ENCODE data around the gene TSPAN9.

The TSPAN9 gene

GRCh38 chr12:3261782-3262359, 184.7 kb downstream of the TSPAN9 start:
- FAIRE-seq, result no peak

- no peak for FAIRE-seq
Measured at GRCh38 chr12:3262470-3262869, 185.3 kb downstream of the TSPAN9 start.

GRCh38 chr12:3263282-3263681, 186.1 kb downstream of the TSPAN9 start:
- no peak for FAIRE-seq

GRCh38 chr12:3263939-3264922, 187.1 kb downstream of the TSPAN9 start:
- FAIRE-seq, result no peak

- FAIRE-seq, result no peak
Measured at GRCh38 chr12:3265406-3265805, 188.2 kb downstream of the TSPAN9 start.

GRCh38 chr12:3266638-3267037, 189.5 kb downstream of the TSPAN9 start:
- FAIRE-seq, result no peak

- no peak for FAIRE-seq
Measured at GRCh38 chr12:3267690-3268089, 190.5 kb downstream of the TSPAN9 start.

GRCh38 chr12:3269594-3269993, 192.4 kb downstream of the TSPAN9 start:
- no peak for FAIRE-seq

GRCh38 chr12:3271146-3271545, 194.0 kb downstream of the TSPAN9 start:
- FAIRE-seq, result no peak

- FAIRE-seq, result no peak
Measured at GRCh38 chr12:3271639-3272038, 194.5 kb downstream of the TSPAN9 start.

GRCh38 chr12:3272958-3273357, 195.8 kb downstream of the TSPAN9 start:
- no peak for FAIRE-seq

GRCh38 chr12:3273409-3273853, 196.3 kb downstream of the TSPAN9 start:
- FAIRE-seq, result no peak

- no peak for FAIRE-seq
Measured at GRCh38 chr12:3274664-3275063, 197.5 kb downstream of the TSPAN9 start.

GRCh38 chr12:3275171-3276041, 198.2 kb downstream of the TSPAN9 start:
- FAIRE-seq, result no peak

- FAIRE-seq, result no peak
Measured at GRCh38 chr12:3276226-3276625, 199.0 kb downstream of the TSPAN9 start.

GRCh38 chr12:3277306-3277943, 200.2 kb downstream of the TSPAN9 start:
- no peak for FAIRE-seq

GRCh38 chr12:3278681-3279414, 201.7 kb downstream of the TSPAN9 start:
- FAIRE-seq, result no peak

GRCh38 chr12:3279415-3279780, 202.2 kb downstream of the TSPAN9 start:
- FAIRE-seq, result no peak

- no peak for FAIRE-seq
Measured at GRCh38 chr12:3279832-3280231, 202.7 kb downstream of the TSPAN9 start.

- no peak for FAIRE-seq
Measured at GRCh38 chr12:3280967-3281366, 203.8 kb downstream of the TSPAN9 start.

- no peak for FAIRE-seq
Measured at GRCh38 chr12:3281588-3282383, 204.6 kb downstream of the TSPAN9 start.
